GM10248 (cell line): ENCODE results near the gene ACTN3.
"Not testable (repeated sequence)": the region's sequence is repeated elsewhere in the genome, so short reads cannot be mapped to it uniquely, and the experiment has no call there.

Experiments
- CTCF ChIA-PET: fragments of 300-600 bp; sonication (Branson Sonifier 250); formaldehyde crosslinking; extraction: SDS; loops from one replicate; lab custom pipeline; 2021; ENCODE audit warnings: antibody characterized with exemption; lab: Yijun Ruan, JAX
- POLR2A ChIA-PET: fragments of 350-650 bp; sonication (Branson Sonifier 250); formaldehyde crosslinking; extraction: SDS; loops from one replicate; lab custom pipeline; 2020; ENCODE audit warnings: antibody characterized with exemption; lab: Yijun Ruan, JAX
- DNase-seq: peaks from one replicate; pipeline ENCODE4 v3.0.0; 2012; ENCODE audit errors: extremely low spot score
- CTCF ChIP-seq: IDR thresholded peaks from 2 replicates; pipeline ENCODE4 v1.5.1; 2012; ENCODE audit warnings: mild to moderate bottlenecking, low read depth; ENCODE audit errors: extremely low read depth, missing control alignments, control extremely low read depth

The ACTN3 gene

DNA sequence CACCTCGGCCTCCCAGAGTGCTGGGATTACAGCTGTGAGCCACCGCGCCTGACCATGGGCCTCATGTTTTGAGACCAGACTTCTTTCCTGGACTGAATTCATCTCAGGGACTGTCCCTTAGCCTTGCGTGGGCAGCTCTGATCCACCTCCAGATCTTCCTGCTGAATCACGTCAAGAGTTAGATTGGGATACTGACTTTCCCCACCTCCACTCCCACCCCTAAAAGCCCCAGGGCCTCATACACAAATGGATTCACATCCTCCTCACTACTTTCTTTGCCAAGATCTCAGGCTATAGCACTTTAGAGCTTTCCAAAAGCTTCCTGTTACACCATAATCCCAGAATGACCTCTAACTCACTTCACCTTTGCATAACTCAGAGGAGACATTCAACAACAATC, 34.1 kb downstream of the ACTN3 start:
- no peak for DNase-seq
- TF ChIP-seq CTCF = no peak
- POLR2A ChIA-PET = no interaction called here
- CTCF ChIA-PET = interaction anchor here (1.0 to 5.4 kb wide), 10 partner anchors 9 to 142 kb away, joined by 3 to 103 read pairs (median 4); partner anchors contain the start of genes CCDC87, CCS, CTSF and MRPL11

- no peak for DNase-seq
- ChIA-PET CTCF (interaction anchor here (1.0 to 5.4 kb wide), 8 partner anchors 11 to 143 kb away, joined by 3 to 103 read pairs (median 4); partner anchors contain the start of genes CCDC87, CCS, CTSF and MRPL11), POLR2A (interaction anchor here (0.5 kb wide), 1 partner anchor 52 kb away, joined by 7 read pairs; no protein-coding TSS in a partner anchor)
- no peak for TF ChIP-seq CTCF
Measured at GRCh38 chr11:66581261-66581660, 34.6 kb downstream of the ACTN3 start.

DNA sequence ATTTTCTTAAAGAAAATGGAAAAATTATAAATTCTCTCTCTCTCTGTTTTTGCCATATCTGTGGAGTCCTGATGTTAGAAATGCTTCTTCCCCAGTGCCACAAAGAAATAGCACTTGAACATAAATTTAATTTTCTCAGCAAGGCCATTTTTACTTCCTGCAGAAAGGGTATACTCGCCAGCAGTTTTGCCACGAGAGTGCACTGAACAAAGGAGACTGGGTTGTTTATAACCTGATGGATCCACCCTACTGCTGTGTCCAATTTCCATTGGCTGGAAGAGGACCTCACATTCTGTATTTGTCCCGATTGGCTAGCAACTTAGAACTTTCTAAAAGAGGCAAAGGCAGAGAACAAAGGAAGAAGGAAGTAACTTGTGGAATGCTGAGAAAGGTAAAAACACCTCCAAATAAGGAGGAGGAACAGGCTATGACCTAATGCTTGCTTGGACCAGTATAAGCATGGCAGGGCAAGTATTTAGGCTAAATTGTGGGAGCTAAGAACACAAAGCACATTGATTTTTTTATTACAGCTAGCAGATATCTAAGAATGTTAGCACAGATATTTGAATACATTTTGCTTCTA, 36.0 kb downstream of the ACTN3 start:
- POLR2A ChIA-PET, DNase-seq: not testable (repeated sequence)
- CTCF ChIA-PET = interaction anchor here (1.1 kb wide), 1 partner anchor 104 kb away, joined by 3 read pairs; no protein-coding TSS in a partner anchor

- CTCF ChIA-PET = interaction anchor here (1.1 to 1.8 kb wide), 3 partner anchors 11 to 93 kb away, joined by 3 to 4 read pairs (median 3); partner anchors contain the start of gene RBM4B
- DNase-seq, POLR2A ChIA-PET: not testable (repeated sequence)
Measured at GRCh38 chr11:66585447-66585846, 38.7 kb downstream of the ACTN3 start.

DNA sequence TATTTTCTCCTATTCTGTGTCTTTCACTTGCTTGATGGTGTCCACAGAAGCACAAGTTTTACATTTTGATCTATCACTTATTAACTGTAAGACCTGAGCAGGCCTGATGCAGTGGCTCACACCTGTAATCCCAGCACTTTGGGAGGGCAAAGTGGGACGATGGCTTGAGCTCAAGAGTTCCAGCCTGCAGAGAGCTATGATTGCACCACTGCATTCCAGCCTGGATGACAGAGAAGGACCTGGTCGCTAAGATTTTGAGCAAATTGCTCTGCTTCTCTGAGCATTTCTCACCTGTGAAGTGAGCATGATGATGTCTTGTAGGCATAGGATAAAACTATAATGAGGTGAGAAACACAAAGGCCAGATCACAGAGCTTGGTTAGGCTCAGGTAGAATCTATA, 39.4 kb downstream of the ACTN3 start:
- no peak for TF ChIP-seq CTCF
- ChIA-PET POLR2A (no interaction called here), CTCF (interaction anchor here (1.0 to 1.8 kb wide), 3 partner anchors 8 to 93 kb away, joined by 3 to 4 read pairs (median 3); no protein-coding TSS in a partner anchor)
- no peak for DNase-seq

DNA sequence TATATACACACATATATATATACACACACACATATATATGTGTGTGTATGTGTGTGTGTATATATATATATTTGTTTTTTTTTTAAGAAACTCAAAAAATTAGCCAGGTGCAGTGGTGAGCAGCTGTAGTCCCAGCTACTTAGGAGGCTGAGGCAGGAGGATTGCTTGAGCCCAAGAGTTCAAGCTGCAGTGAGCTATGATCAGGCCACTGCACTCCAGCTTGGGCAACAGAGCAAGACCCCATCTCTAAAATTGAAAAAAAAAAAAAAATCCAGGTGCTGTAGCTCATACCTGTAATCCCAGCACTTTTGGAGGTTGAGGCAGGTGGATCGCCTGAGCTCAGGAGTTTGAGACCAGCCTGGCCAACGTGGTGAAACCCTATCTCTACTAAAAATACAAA, 42.6 kb downstream of the ACTN3 start:
- CTCF ChIA-PET = interaction anchor here (0.9 to 2.7 kb wide), 4 partner anchors 9 to 245 kb away, joined by 3 to 13 read pairs (median 4); partner anchors contain the start of gene RBM4B
- DNase-seq, POLR2A ChIA-PET: not testable (repeated sequence)

GRCh38 chr11:66589996-66590675, 43.4 kb downstream of the ACTN3 start:
- CTCF ChIA-PET = interaction anchor here (0.7 to 2.7 kb wide), 8 partner anchors 10 to 204 kb away, joined by 3 to 13 read pairs (median 4); partner anchors contain the start of genes ACTN3 and ZDHHC24
- TF ChIP-seq CTCF = no peak
- POLR2A ChIA-PET = no interaction called here
- DNase-seq = no peak

DNA sequence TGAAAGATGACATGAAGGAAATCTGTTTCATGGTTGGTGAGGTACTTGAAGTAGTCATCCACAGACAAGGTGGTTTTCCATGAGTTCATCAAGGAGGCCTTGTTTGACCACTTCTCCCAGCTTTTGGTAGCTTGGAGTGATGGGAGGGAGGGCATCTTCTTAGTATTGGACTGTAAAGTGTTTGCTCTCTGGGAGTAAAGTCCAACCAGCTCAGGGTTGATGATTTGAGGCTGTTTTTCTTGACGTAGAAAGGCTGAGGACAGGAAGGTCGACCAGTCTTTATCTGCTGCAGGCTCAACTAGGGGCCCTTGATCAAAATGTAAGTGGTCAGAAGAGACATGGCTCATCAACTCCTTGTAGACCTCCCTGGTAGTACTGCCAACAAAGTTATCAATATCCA, 44.5 kb downstream of the ACTN3 start:
- ChIA-PET CTCF (interaction anchor here (1.1 to 2.7 kb wide), 7 partner anchors 11 to 45 kb away, joined by 3 to 13 read pairs (median 4); partner anchors contain the start of genes ACTN3, CTSF and ZDHHC24), POLR2A (no interaction called here)
- no peak for TF ChIP-seq CTCF
- DNase-seq = no peak
